GM20000 (cell line): ENCODE data around the gene PPP1CC.

Experiments
- DNase-seq: peaks from one replicate; pipeline ENCODE4 v3.0.0; 2012; ENCODE audit warnings: low spot score
- CTCF ChIP-seq: IDR thresholded peaks from 2 replicates; pipeline ENCODE4 v1.5.1; 2012; ENCODE audit warnings: mild to moderate bottlenecking, control low read depth; ENCODE audit errors: extremely low read depth, missing control alignments

PPP1CC gene

GRCh38 chr12:110742718-110743570, at the start of gene PPP1CC:
TSS of gene PPP1CC (minus strand) at chr12:110742891. CDS start at chr12:110742707, 184 bp downstream.
- DNase-seq = peak; percentile 97
- no peak for TF ChIP-seq CTCF

GRCh38 chr12:110791589-110791988, 48.9 kb upstream of the PPP1CC start:
- no peak for TF ChIP-seq CTCF
- no peak for DNase-seq

- TF ChIP-seq CTCF = no peak
- no peak for DNase-seq
Measured at GRCh38 chr12:110790301-110790700, 47.6 kb upstream of the PPP1CC start.

- TF ChIP-seq CTCF = no peak
- DNase-seq = no peak
Measured at GRCh38 chr12:110786012-110786411, 43.3 kb upstream of the PPP1CC start.

GRCh38 chr12:110785240-110785639, 42.5 kb upstream of the PPP1CC start:
- no peak for TF ChIP-seq CTCF
- DNase-seq = no peak

GRCh38 chr12:110782922-110783321, 40.2 kb upstream of the PPP1CC start:
- no peak for TF ChIP-seq CTCF
- no peak for DNase-seq

GRCh38 chr12:110782094-110782493, 39.4 kb upstream of the PPP1CC start:
- DNase-seq = no peak
- no peak for TF ChIP-seq CTCF
